PC-9 (cell line): ENCODE measurements around the gene CTU2. TPM values are rescaled to one million over a fixed set of nuclear protein-coding genes. Genes with fewer than 3 reads are reported as not detected.

Source experiments
- BruUV-seq: library from RNA; stranded (reverse); fragments of 400-500 nt; replicated peaks from 2 replicates; lab custom pipeline; 2021; lab: Mats Ljungman, UMichigan
- CTCF ChIA-PET: fragments of 300-600 bp; sonication (Branson Sonifier 250); formaldehyde crosslinking; loops from one replicate; lab custom pipeline; 2022; ENCODE audit warnings: antibody characterized with exemption; lab: Charles Lee
- POLR2A ChIA-PET: fragments of 300-600 bp; sonication (Branson Sonifier 250); formaldehyde crosslinking; loops from one replicate; lab custom pipeline; 2022; ENCODE audit warnings: antibody characterized with exemption; ENCODE audit not compliant: unreplicated experiment; lab: Charles Lee
- DNase-seq, 2 experiments: peaks; one replicate each; pipeline versions ENCODE4 v3.0.0 to v3.0.0-alpha.2; 2015 to 2022; ENCODE audit warnings: mixed read lengths in 1 of 2
- H2AFZ ChIP-seq: fragments of 200-600 bp; sonication (generic); 2 replicates; pipeline ENCODE4 v1.8.1; 2017; ENCODE audit warnings: antibody characterized with exemption
- H3F3A ChIP-seq: fragments of 200-600 bp; sonication (generic); 2 replicates; pipeline ENCODE4 v1.8.1; 2017; ENCODE audit warnings: antibody characterized with exemption, mild to moderate bottlenecking, low read depth; ENCODE audit not compliant: insufficient read depth
- H3K27ac ChIP-seq: fragments of 200-600 bp; sonication (generic); 2 replicates; pipeline ENCODE4 v1.6.1; 2016; ENCODE audit warnings: mixed run types
- H3K27me3 ChIP-seq: fragments of 200-600 bp; sonication (generic); 2 replicates; pipeline ENCODE4 v1.6.1; 2016; ENCODE audit warnings: low read depth, mixed run types; ENCODE audit not compliant: insufficient read depth
- H3K36me3 ChIP-seq: fragments of 200-600 bp; sonication (generic); 2 replicates; pipeline ENCODE4 v1.6.1; 2016; ENCODE audit warnings: low read depth, mixed run types
- H3K4me1 ChIP-seq: fragments of 200-600 bp; sonication (generic); replicated peaks from 2 replicates; pipeline ENCODE4 v1.6.1; 2016; ENCODE audit warnings: mixed run types; ENCODE audit not compliant: insufficient read depth
- H3K4me2 ChIP-seq: fragments of 200-600 bp; sonication (generic); 2 replicates; pipeline ENCODE4 v1.6.1; 2017; ENCODE audit warnings: mixed run types
- H3K4me3 ChIP-seq: fragments of 200-600 bp; sonication (generic); 2 replicates; pipeline ENCODE4 v1.6.1; 2016; ENCODE audit warnings: mixed run types
- H3K79me2 ChIP-seq: fragments of 200-600 bp; sonication (generic); 2 replicates; pipeline ENCODE4 v1.6.1; 2017; ENCODE audit warnings: low read depth, mixed run types
- H3K9me2 ChIP-seq: fragments of 200-600 bp; sonication (generic); 2 replicates; pipeline ENCODE4 v1.8.1; 2017; ENCODE audit warnings: mild to moderate bottlenecking; ENCODE audit not compliant: insufficient read depth
- H3K9me3 ChIP-seq: fragments of 200-600 bp; sonication (generic); 2 replicates; pipeline ENCODE4 v1.8.1; 2016; ENCODE audit warnings: low read depth; ENCODE audit not compliant: insufficient read depth
- H4K20me1 ChIP-seq: fragments of 200-600 bp; sonication (generic); 2 replicates; pipeline ENCODE4 v1.8.1; 2017; ENCODE audit not compliant: insufficient read depth
- CTCF ChIP-seq: fragments of 200-600 bp; sonication (generic); conservative IDR thresholded peaks from 2 replicates; pipeline ENCODE4 v1.6.1; 2017; ENCODE audit warnings: mixed run types, antibody characterized with exemption, mild to moderate bottlenecking, moderate library complexity
- EZH2 ChIP-seq: fragments of 200-600 bp; sonication (generic); IDR thresholded peaks from 2 replicates; pipeline ENCODE4 v1.8.0; 2017; ENCODE audit warnings: antibody characterized with exemption, low read depth
- intact Hi-C: fragments of 100-400 bp; cut with micrococcal nuclease; formaldehyde crosslinking; loops from one replicate; pipeline ENCODE4 v1.10.0; 2022; ENCODE audit not compliant: unreplicated experiment
- total RNA-seq: library from RNA; stranded (reverse); gene quantifications from 2 replicates; pipeline ENCODE4 v1.2.3, GENCODE V29; 2021

Gene CTU2
- total RNA-seq, 1 experiment from 2014 or later: 20.0 TPM

- no peak for DNase-seq
- CTCF ChIA-PET: no interaction called here
- intact Hi-C loops: no loop called here
- H4K20me1 ChIP-seq: peaks cover 21% of the 10 kb centered on the region
- no peaks in the 10 kb centered on the region; the same call in 1 of the 2 replicates for H3K36me3 ChIP-seq
- no TSS peak for BruUV-seq
- no peak overlapping the region for H3K4me3 ChIP-seq
- H3K27ac ChIP-seq: no peak overlapping the region
- no peak overlapping the region for H3K4me2 ChIP-seq
- H3K27me3 ChIP-seq: no peaks in the 10 kb centered on the region
- H3F3A ChIP-seq: peaks cover 25% of the 10 kb centered on the region; the same call in 1 of the 2 replicates
- no peaks in the 10 kb centered on the region for H3K9me3 ChIP-seq
- no peaks in the 10 kb centered on the region for H3K9me2 ChIP-seq
- H3K79me2 ChIP-seq: no peaks in the 10 kb centered on the region
- POLR2A ChIA-PET: no interaction called here
- H3K4me1 ChIP-seq: no peaks in the 10 kb centered on the region
- H2AFZ ChIP-seq: no peak overlapping the region
- TF ChIP-seq CTCF (no peak), EZH2 (no peak)
These were observed 7.5 kb downstream of the CTU2 start for GRCh38 chr16:88713568-88714419.

GRCh38 chr16:88714420-88715302 is 8.4 kb downstream of the CTU2 start:
- Histone ChIP-seq H3K27me3 (no peaks in the 10 kb centered on the region), H3K9me2 (no peaks in the 10 kb centered on the region), H3K36me3 (peaks cover 2% of the 10 kb centered on the region; the same call in 1 of the 2 replicates), H3K9me3 (no peaks in the 10 kb centered on the region), H4K20me1 (peaks cover 21% of the 10 kb centered on the region), H2AFZ (no peak overlapping the region), H3F3A (peaks cover 28% of the 10 kb centered on the region; the same call in 1 of the 2 replicates), H3K4me3 (no peak overlapping the region), H3K4me2 (no peak overlapping the region), H3K79me2 (no peaks in the 10 kb centered on the region), H3K4me1 (no peaks in the 10 kb centered on the region), H3K27ac (no peak overlapping the region)
- POLR2A ChIA-PET: no interaction called here
- CTCF ChIA-PET: interaction anchor here (0.7 kb wide), 1 partner anchor 58 kb away, joined by 4 read pairs; no protein-coding TSS in a partner anchor
- TF ChIP-seq EZH2: no peak
- TF ChIP-seq CTCF: no peak
- BruUV-seq: no TSS peak
- no peak for DNase-seq
- intact Hi-C loops: no loop called here

GRCh38 chr16:88715312-88716190 is 9.2 kb downstream of the CTU2 start:
- peaks cover 3% of the 10 kb centered on the region; the same call in 1 of the 2 replicates for H3K36me3 ChIP-seq
- H3F3A ChIP-seq: peaks cover 28% of the 10 kb centered on the region; the same call in 1 of the 2 replicates
- H4K20me1 ChIP-seq: peaks cover 21% of the 10 kb centered on the region
- DNase-seq: no peak
- H3K4me1 ChIP-seq: no peaks in the 10 kb centered on the region
- TF ChIP-seq EZH2 (no peak), CTCF (no peak)
- H3K9me3 ChIP-seq: no peaks in the 10 kb centered on the region
- H2AFZ ChIP-seq: no peak overlapping the region
- H3K4me2 ChIP-seq: no peak overlapping the region
- intact Hi-C loops: no loop called here
- H3K79me2 ChIP-seq: no peaks in the 10 kb centered on the region
- no peaks in the 10 kb centered on the region for H3K9me2 ChIP-seq
- H3K4me3 ChIP-seq: no peak overlapping the region
- no peak overlapping the region for H3K27ac ChIP-seq
- CTCF ChIA-PET: interaction anchor here (0.7 kb wide), 1 partner anchor 57 kb away, joined by 4 read pairs; no protein-coding TSS in a partner anchor
- no peaks in the 10 kb centered on the region for H3K27me3 ChIP-seq
- POLR2A ChIA-PET: no interaction called here
- no TSS peak for BruUV-seq
